ENCODE measurements around the gene GSTM1.
A peak's percentile ranks its signal among the peaks of the same experiment; 100 is the strongest.
"Not testable (repeated sequence)": the region's sequence is repeated elsewhere in the genome, so short reads cannot be mapped to it uniquely, and the experiment has no call there.

GSTM1 gene

GRCh38 chr1:109659997-109660690 lies 27.5 kb upstream of the GSTM1 start:
- DNase-seq (ENCODE audit: low read depth in 2 of 2): no peak

- DNase-seq (ENCODE audit: low read depth in 2 of 2): not testable (repeated sequence)
These were observed 27.0 kb upstream of the GSTM1 start for GRCh38 chr1:109660691-109661026.

GRCh38 chr1:109661391-109661790 lies 26.2 kb upstream of the GSTM1 start:
- no peak for DNase-seq (ENCODE audit: low read depth in 2 of 2)

GRCh38 chr1:109664671-109665070 lies 22.9 kb upstream of the GSTM1 start:
- no peak for DNase-seq (ENCODE audit: low read depth in 2 of 2)

GRCh38 chr1:109667452-109668122 lies 20.0 kb upstream of the GSTM1 start, which contains the start of gene GSTM2:
Gene GSTM2, plus strand, starts transcription at chr1:109668057. Its CDS starts 59 bp downstream, at chr1:109668116.
- DNase-seq (ENCODE audit: low read depth in 2 of 2): peak; percentile 71 to 90

- no peak for DNase-seq (ENCODE audit: low read depth in 2 of 2)
These were observed 19.4 kb upstream of the GSTM1 start for GRCh38 chr1:109668123-109668775.

GRCh38 chr1:109669246-109669948 lies 18.2 kb upstream of the GSTM1 start:
- no peak for DNase-seq (ENCODE audit: low read depth in 2 of 2)

GRCh38 chr1:109669949-109670302 lies 17.7 kb upstream of the GSTM1 start:
- not testable (repeated sequence) for DNase-seq (ENCODE audit: low read depth in 2 of 2)

- no peak for DNase-seq (ENCODE audit: low read depth in 2 of 2)
These were observed 16.6 kb upstream of the GSTM1 start for GRCh38 chr1:109671067-109671466.

GRCh38 chr1:109673861-109674260 lies 13.8 kb upstream of the GSTM1 start:
- not testable (repeated sequence) for DNase-seq (ENCODE audit: low read depth in 2 of 2)

- not testable (repeated sequence) for DNase-seq (ENCODE audit: low read depth in 2 of 2)
These were observed 10.8 kb upstream of the GSTM1 start for GRCh38 chr1:109676683-109677381.

GRCh38 chr1:109677459-109677858 lies 10.2 kb upstream of the GSTM1 start:
- DNase-seq (ENCODE audit: low read depth in 2 of 2): no peak

- not testable (repeated sequence) for DNase-seq (ENCODE audit: low read depth in 2 of 2)
These were observed 9.0 kb upstream of the GSTM1 start for GRCh38 chr1:109678637-109679036.

- DNase-seq (ENCODE audit: low read depth in 2 of 2): not testable (repeated sequence)
These were observed 2.8 kb upstream of the GSTM1 start for GRCh38 chr1:109684777-109685176.

GRCh38 chr1:109685399-109685798 lies 2.2 kb upstream of the GSTM1 start:
- DNase-seq (ENCODE audit: low read depth in 2 of 2): not testable (repeated sequence)

- not testable (repeated sequence) for DNase-seq (ENCODE audit: low read depth in 2 of 2)
These were observed 1.7 kb upstream of the GSTM1 start for GRCh38 chr1:109685890-109686289.

- not testable (repeated sequence) for DNase-seq (ENCODE audit: low read depth in 2 of 2)
These were observed 508 bp upstream of the GSTM1 start for GRCh38 chr1:109687109-109687508.

- no peak for DNase-seq (ENCODE audit: low read depth in 2 of 2)
These were observed 2.3 kb downstream of the GSTM1 start for GRCh38 chr1:109689844-109690405.

- no peak for DNase-seq (ENCODE audit: low read depth in 2 of 2)
These were observed 4.1 kb downstream of the GSTM1 start for GRCh38 chr1:109691759-109692158.

- DNase-seq (ENCODE audit: low read depth in 2 of 2): not testable (repeated sequence)
These were observed 6.8 kb downstream of the GSTM1 start for GRCh38 chr1:109694400-109694799.

GRCh38 chr1:109695138-109695537 lies 7.5 kb downstream of the GSTM1 start:
- not testable (repeated sequence) for DNase-seq (ENCODE audit: low read depth in 2 of 2)
